Tibial artery (tissue), 4 donors: ENCODE results near the gene NOD1.

Experiments
- DNase-seq, 2 donors: peaks; one replicate each; pipeline ENCODE4 v3.0.0-alpha.2; 2019
- H3K27ac ChIP-seq, 2 donors: fragments of 200-600 bp; sonication (generic) in 1 of 2; 1 replicate in 1 of 2; 2 replicates in 1 of 2; pipeline ENCODE4 v1.5.1; 2018 to 2019; ENCODE audit warnings: mild to moderate bottlenecking in 1 of 2
- H3K27me3 ChIP-seq, 2 donors: fragments of 200-600 bp; sonication (generic) in 1 of 2; one replicate each; pipeline versions ENCODE4 v1.5.1 to v1.6.0; 2016 to 2019
- H3K36me3 ChIP-seq, 3 donors: fragments of 200-600 bp; sonication (generic) in 2 of 3; one replicate each; pipeline ENCODE4 v1.5.1; 2016 to 2019; ENCODE audit warnings: mild to moderate bottlenecking in 2 of 3
- H3K4me1 ChIP-seq, 4 donors: fragments of 200-600 bp; sonication (generic) in 2 of 4; 1 replicate in 3 of 4; 2 replicates in 1 of 4; pipeline ENCODE4 v1.5.1; 2016 to 2019
- H3K4me3 ChIP-seq, 2 donors: fragments of 200-600 bp; sonication (generic) in 1 of 2; 1 replicate in 1 of 2; 2 replicates in 1 of 2; pipeline ENCODE4 v1.5.1; 2018 to 2019; ENCODE audit warnings: mild to moderate bottlenecking in 2 of 2
- H3K9me3 ChIP-seq, 3 donors: fragments of 200-600 bp; sonication (generic) in 1 of 3; one replicate each; pipeline ENCODE4 v1.5.1; 2016 to 2019
- CTCF ChIP-seq, 2 experiments: fragments of 200-600 bp in 1 of 2; fragments of 450-650 bp in 1 of 2; IDR thresholded peaks; one replicate each; pipeline ENCODE4 v1.5.1; 2017 to 2019; ENCODE audit warnings: antibody characterized with exemption in 2 of 2, mild to moderate bottlenecking in 1 of 2, moderate library complexity in 1 of 2
- intact Hi-C: fragments of 100-400 bp; cut with DNase I; formaldehyde crosslinking; loops from one replicate; pipeline ENCODE4 v1.15.0; 2023; ENCODE audit warnings: low total_unique reads

NOD1 gene

GRCh38 chr7:30458311-30458710, 20.3 kb downstream of the NOD1 start:
- Histone ChIP-seq H3K36me3 (peaks cover 22 to 56% (median 32%) of the 10 kb centered on the region in 3 donors), H3K4me3 (no peak overlapping the region), H3K9me3 (no peaks in the 10 kb centered on the region), H3K27me3 (no peaks in the 10 kb centered on the region), H3K27ac (peak overlapping the region in 1 of 2 donors; percentile 11), H3K4me1 (peaks cover 0 to 28% (median 13%) of the 10 kb centered on the region in 4 donors)
- intact Hi-C loops = no loop called here
- no peak for DNase-seq
- TF ChIP-seq CTCF (IDR thresholded peaks at IDR 0.05) = no peak

GRCh38 chr7:30453921-30454320, 24.7 kb downstream of the NOD1 start:
- Histone ChIP-seq H3K27ac (no peak overlapping the region), H3K4me1 (peaks cover 0 to 13% (median 2%) of the 10 kb centered on the region in 4 donors), H3K4me3 (no peak overlapping the region), H3K36me3 (peaks cover 57 to 90% (median 74%) of the 10 kb centered on the region in 3 donors), H3K9me3 (no peaks in the 10 kb centered on the region), H3K27me3 (no peaks in the 10 kb centered on the region)
- no peak for TF ChIP-seq CTCF (IDR thresholded peaks at IDR 0.05)
- intact Hi-C loops = no loop called here
- DNase-seq = no peak

- intact Hi-C loops = no loop called here
- Histone ChIP-seq H3K4me3 (no peak overlapping the region), H3K27me3 (no peaks in the 10 kb centered on the region), H3K36me3 (peaks cover 57 to 99% (median 83%) of the 10 kb centered on the region in 3 donors), H3K9me3 (no peaks in the 10 kb centered on the region), H3K27ac (no peak overlapping the region), H3K4me1 (peaks cover 0 to 6% (median 0%) of the 10 kb centered on the region in 4 donors)
- no peak for TF ChIP-seq CTCF (IDR thresholded peaks at IDR 0.05)
- DNase-seq = no peak
Observed at GRCh38 chr7:30453016-30453415, 25.6 kb downstream of the NOD1 start.

- no peak for TF ChIP-seq CTCF (IDR thresholded peaks at IDR 0.05)
- Histone ChIP-seq H3K4me1 (peaks cover 0 to under 1% (median 0%) of the 10 kb centered on the region in 4 donors), H3K4me3 (no peak overlapping the region), H3K27me3 (no peaks in the 10 kb centered on the region), H3K9me3 (no peaks in the 10 kb centered on the region), H3K27ac (no peak overlapping the region), H3K36me3 (peaks cover 64 to 100% (median 89%) of the 10 kb centered on the region in 3 donors)
- no peak for DNase-seq
- intact Hi-C loops = no loop called here
Observed at GRCh38 chr7:30452280-30452930, 26.2 kb downstream of the NOD1 start.

GRCh38 chr7:30451539-30452279, 26.9 kb downstream of the NOD1 start:
- intact Hi-C loops = no loop called here
- H3K27me3 ChIP-seq = no peaks in the 10 kb centered on the region
- peaks cover 68 to 100% (median 93%) of the 10 kb centered on the region in 3 donors for H3K36me3 ChIP-seq
- H3K4me3 ChIP-seq = no peak overlapping the region
- H3K4me1 ChIP-seq = no peaks in the 10 kb centered on the region
- no peaks in the 10 kb centered on the region for H3K9me3 ChIP-seq
- no peak overlapping the region for H3K27ac ChIP-seq
- DNase-seq = no peak
- TF ChIP-seq CTCF (IDR thresholded peaks at IDR 0.05) = no peak
